ENCODE data around the gene LCE3A.

The LCE3A gene

GRCh38 chr1:152654110-152654509, 31.2 kb upstream of the LCE3A start:
- H3K4me3 ChIP-seq (ENCODE audit: low read length) = no peak overlapping the region
- TF ChIP-seq CTCF (conservative IDR thresholded peaks at IDR 0.05; ENCODE audit: low read depth, low read length) = peak; percentile 79
- no peak for DNase-seq (ENCODE audit: low read depth)

- no peak for DNase-seq (ENCODE audit: low read depth)
- no peak for TF ChIP-seq CTCF (conservative IDR thresholded peaks at IDR 0.05; ENCODE audit: low read depth, low read length)
- H3K4me3 ChIP-seq (ENCODE audit: low read length) = no peak overlapping the region
These were observed 23.8 kb upstream of the LCE3A start for GRCh38 chr1:152646656-152647055.

GRCh38 chr1:152645146-152645545, 22.2 kb upstream of the LCE3A start:
- TF ChIP-seq CTCF (conservative IDR thresholded peaks at IDR 0.05; ENCODE audit: low read depth, low read length) = no peak
- H3K4me3 ChIP-seq (ENCODE audit: low read length) = no peak overlapping the region
- DNase-seq (ENCODE audit: low read depth) = no peak

- DNase-seq (ENCODE audit: low read depth) = no peak
- no peak overlapping the region for H3K4me3 ChIP-seq (ENCODE audit: low read length)
- no peak for TF ChIP-seq CTCF (conservative IDR thresholded peaks at IDR 0.05; ENCODE audit: low read depth, low read length)
These were observed 21.0 kb upstream of the LCE3A start for GRCh38 chr1:152643945-152644344.

- no peak overlapping the region for H3K4me3 ChIP-seq (ENCODE audit: low read length)
- no peak for TF ChIP-seq CTCF (conservative IDR thresholded peaks at IDR 0.05; ENCODE audit: low read depth, low read length)
- DNase-seq (ENCODE audit: low read depth) = no peak
These were observed 17.4 kb upstream of the LCE3A start for GRCh38 chr1:152640351-152640750.

GRCh38 chr1:152630596-152630995, 7.7 kb upstream of the LCE3A start:
- TF ChIP-seq CTCF (conservative IDR thresholded peaks at IDR 0.05; ENCODE audit: low read depth, low read length) = no peak
- DNase-seq (ENCODE audit: low read depth) = no peak
- no peak overlapping the region for H3K4me3 ChIP-seq (ENCODE audit: low read length)

- TF ChIP-seq CTCF (conservative IDR thresholded peaks at IDR 0.05; ENCODE audit: low read depth, low read length) = no peak
- no peak for DNase-seq (ENCODE audit: low read depth)
- no peak overlapping the region for H3K4me3 ChIP-seq (ENCODE audit: low read length)
These were observed 3.8 kb upstream of the LCE3A start for GRCh38 chr1:152626744-152627143.

Measured in retinal pigment epithelial cell (primary cell).